ENCODE measurements around the gene PER2. TPM values are rescaled to one million over a fixed set of nuclear protein-coding genes. Genes with fewer than 3 reads are reported as not detected.
A peak's percentile ranks its signal among the peaks of the same experiment; 100 is the strongest.

PER2 gene
- total RNA-seq, 1 donor from 2014 or later, result 3.8 TPM

DNA sequence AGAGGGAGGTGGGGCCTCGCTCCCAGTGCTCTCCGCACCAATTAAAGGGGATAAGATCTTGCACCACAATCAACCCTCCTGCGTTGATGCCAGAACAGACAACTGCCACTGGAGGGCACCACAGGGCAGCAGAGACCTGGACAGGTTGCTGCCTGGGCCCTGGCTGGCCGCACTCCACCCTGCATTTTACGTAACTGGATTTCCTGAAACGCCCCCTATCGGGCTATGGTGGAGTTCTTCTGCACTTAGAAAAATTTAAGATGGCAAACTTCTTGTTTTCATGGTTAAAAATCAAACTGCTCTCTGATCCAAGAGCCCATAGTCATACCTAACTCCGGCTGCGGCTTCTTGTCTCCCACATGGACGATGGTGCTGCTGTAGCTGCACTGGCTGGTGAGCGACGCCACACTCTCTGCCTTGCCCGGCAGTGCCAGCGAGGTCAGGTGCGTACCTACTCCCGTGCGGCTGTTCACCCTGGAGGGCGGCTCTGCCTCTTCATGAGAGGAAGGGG, 31.8 kb downstream of the PER2 start:
- H3K27me3 Mint-ChIP-seq (ENCODE audit: unreplicated experiment), result peaks cover 4% of the 10 kb centered on the region
- no peaks in the 10 kb centered on the region for H3K36me3 Mint-ChIP-seq (ENCODE audit: unreplicated experiment)
- TF ChIP-seq, protein P1, sequence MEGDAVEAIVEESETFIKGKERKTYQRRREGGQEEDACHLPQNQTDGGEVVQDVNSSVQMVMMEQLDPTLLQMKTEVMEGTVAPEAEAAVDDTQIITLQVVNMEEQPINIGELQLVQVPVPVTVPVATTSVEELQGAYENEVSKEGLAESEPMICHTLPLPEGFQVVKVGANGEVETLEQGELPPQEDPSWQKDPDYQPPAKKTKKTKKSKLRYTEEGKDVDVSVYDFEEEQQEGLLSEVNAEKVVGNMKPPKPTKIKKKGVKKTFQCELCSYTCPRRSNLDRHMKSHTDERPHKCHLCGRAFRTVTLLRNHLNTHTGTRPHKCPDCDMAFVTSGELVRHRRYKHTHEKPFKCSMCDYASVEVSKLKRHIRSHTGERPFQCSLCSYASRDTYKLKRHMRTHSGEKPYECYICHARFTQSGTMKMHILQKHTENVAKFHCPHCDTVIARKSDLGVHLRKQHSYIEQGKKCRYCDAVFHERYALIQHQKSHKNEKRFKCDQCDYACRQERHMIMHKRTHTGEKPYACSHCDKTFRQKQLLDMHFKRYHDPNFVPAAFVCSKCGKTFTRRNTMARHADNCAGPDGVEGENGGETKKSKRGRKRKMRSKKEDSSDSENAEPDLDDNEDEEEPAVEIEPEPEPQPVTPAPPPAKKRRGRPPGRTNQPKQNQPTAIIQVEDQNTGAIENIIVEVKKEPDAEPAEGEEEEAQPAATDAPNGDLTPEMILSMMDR (IDR thresholded peaks at IDR 0.05; ENCODE audit: partially characterized antibody, unreplicated experiment), result peak; percentile 93
- peak overlapping the region; percentile 33 for H3K27ac Mint-ChIP-seq (ENCODE audit: unreplicated experiment)
- DNase-seq, result peak; percentile 87
- peaks cover 11% of the 10 kb centered on the region for H3K9me3 Mint-ChIP-seq (ENCODE audit: unreplicated experiment)
- H3K4me1 Mint-ChIP-seq (ENCODE audit: low read depth, unreplicated experiment), result peaks cover 57% of the 10 kb centered on the region
- no peak overlapping the region for H3K4me3 Mint-ChIP-seq (ENCODE audit: unreplicated experiment)

DNA sequence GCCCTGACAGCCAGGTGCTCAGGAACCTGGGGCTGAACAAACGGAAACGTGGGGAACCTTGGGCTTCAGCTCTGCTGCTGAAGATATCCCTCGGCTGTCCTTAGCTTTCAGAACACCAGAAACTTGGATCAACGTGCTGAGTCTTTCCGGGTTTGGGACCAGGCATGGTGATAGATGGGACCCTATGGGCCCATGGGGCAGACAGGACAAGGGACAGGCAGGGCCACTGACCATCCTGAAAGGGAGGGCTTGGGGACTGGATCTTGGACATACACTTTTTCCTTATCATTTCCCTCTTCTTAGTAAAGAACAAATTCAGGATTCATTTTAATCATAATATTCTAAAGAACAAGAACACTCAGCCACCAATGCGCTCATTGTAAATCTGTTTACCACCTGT, 32.3 kb downstream of the PER2 start:
- Mint-ChIP-seq H3K9me3 (ENCODE audit: unreplicated experiment) (peaks cover 11% of the 10 kb centered on the region), H3K4me3 (ENCODE audit: unreplicated experiment) (peak overlapping the region; percentile 59), H3K27me3 (ENCODE audit: unreplicated experiment) (peaks cover 4% of the 10 kb centered on the region), H3K4me1 (ENCODE audit: low read depth, unreplicated experiment) (peaks cover 55% of the 10 kb centered on the region), H3K27ac (ENCODE audit: unreplicated experiment) (peak overlapping the region; percentile 44), H3K36me3 (ENCODE audit: unreplicated experiment) (no peaks in the 10 kb centered on the region)
- TF ChIP-seq, protein P1 (IDR thresholded peaks at IDR 0.05; ENCODE audit: partially characterized antibody, unreplicated experiment), result no peak
- peak; percentile 7 for DNase-seq

DNA sequence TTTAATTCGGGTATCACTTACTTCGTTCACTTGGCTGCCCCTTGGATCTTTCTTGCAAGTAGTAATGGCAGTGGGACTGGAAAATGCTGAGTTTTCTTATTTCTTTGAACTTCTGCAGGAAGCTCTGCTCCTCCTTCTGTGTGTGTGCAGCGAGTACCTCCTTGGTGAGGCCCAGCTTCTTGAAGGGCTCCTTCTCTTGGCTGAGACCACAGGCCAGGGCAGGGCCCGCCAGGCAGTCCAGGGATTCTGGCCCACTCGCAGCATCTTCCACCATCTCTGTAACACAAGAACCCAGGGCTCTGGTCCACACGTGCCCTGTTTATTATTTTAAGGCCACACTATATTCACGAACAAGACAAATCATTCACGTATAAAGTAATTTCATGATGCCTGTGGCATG, 32.8 kb downstream of the PER2 start:
- TF ChIP-seq, protein P1 (IDR thresholded peaks at IDR 0.05; ENCODE audit: partially characterized antibody, unreplicated experiment), result no peak
- Mint-ChIP-seq H3K4me1 (ENCODE audit: low read depth, unreplicated experiment) (peaks cover 59% of the 10 kb centered on the region), H3K27me3 (ENCODE audit: unreplicated experiment) (peaks cover 4% of the 10 kb centered on the region), H3K27ac (ENCODE audit: unreplicated experiment) (peak overlapping the region; percentile 44), H3K4me3 (ENCODE audit: unreplicated experiment) (peak overlapping the region; percentile 59), H3K36me3 (ENCODE audit: unreplicated experiment) (no peaks in the 10 kb centered on the region), H3K9me3 (ENCODE audit: unreplicated experiment) (peaks cover 11% of the 10 kb centered on the region)
- peak; percentile 10 for DNase-seq

DNA sequence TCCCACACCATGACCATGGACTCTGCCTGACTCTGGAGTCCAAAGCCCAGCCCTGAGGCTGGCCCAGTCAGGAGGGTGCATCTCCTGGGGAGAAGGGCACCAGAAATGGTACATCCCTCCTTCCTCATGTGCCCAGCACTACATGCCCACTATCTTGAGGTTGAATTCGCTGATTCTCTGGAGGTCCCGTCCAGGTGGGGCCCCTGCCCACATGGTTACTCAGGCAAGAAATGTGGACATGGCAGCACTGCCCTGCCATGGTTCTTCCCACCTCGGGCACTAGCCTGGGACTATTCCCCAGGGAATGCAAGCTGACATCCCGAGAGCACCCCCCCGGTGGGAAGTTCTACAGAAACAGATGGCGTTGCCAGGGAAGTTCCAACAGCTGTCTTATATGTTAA, 33.3 kb downstream of the PER2 start:
- TF ChIP-seq, protein P1 (IDR thresholded peaks at IDR 0.05; ENCODE audit: partially characterized antibody, unreplicated experiment), result peak; percentile 1
- Mint-ChIP-seq H3K27ac (ENCODE audit: unreplicated experiment) (peak overlapping the region; percentile 44), H3K27me3 (ENCODE audit: unreplicated experiment) (peaks cover 8% of the 10 kb centered on the region), H3K36me3 (ENCODE audit: unreplicated experiment) (no peaks in the 10 kb centered on the region), H3K4me1 (ENCODE audit: low read depth, unreplicated experiment) (peaks cover 61% of the 10 kb centered on the region), H3K4me3 (ENCODE audit: unreplicated experiment) (peak overlapping the region; percentile 75), H3K9me3 (ENCODE audit: unreplicated experiment) (peaks cover 14% of the 10 kb centered on the region)
- peak; percentile 11 for DNase-seq

DNA sequence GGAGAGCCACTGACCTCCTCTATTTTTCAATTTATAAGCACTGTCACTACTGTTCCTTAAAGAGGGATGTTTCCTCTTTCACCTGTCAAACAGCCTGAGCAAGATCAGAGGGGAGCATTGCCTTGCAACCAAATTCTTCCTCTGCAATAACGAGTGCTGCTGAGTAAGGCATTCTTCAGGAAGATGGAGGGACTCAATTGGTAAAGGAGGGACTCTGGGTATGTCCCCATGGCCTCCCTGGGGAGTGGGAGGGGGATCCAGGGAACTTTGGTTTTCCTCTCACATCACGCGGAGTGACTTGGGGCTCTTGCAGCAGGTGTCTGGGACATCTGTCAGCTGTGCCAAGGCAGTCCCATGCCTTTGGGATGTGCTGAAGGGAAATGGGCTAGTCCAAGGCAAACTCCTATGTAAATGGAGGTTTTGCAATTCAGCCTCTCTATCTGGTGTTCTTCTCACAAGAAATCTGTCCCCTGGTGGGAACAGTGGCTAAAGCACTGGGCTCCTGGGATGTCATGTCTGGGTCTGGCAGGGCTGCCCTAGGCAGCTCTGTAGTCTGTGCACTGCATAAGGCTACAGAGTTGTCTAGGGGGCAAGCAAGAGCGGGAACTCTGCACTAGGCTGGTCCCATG, 34.2 kb downstream of the PER2 start:
- TF ChIP-seq, protein P1 (IDR thresholded peaks at IDR 0.05; ENCODE audit: partially characterized antibody, unreplicated experiment), result peak; percentile 12
- H3K4me3 Mint-ChIP-seq (ENCODE audit: unreplicated experiment), result peak overlapping the region; percentile 75
- H3K27ac Mint-ChIP-seq (ENCODE audit: unreplicated experiment), result peak overlapping the region; percentile 86
- peaks cover 5% of the 10 kb centered on the region for H3K27me3 Mint-ChIP-seq (ENCODE audit: unreplicated experiment)
- peaks cover 67% of the 10 kb centered on the region for H3K4me1 Mint-ChIP-seq (ENCODE audit: low read depth, unreplicated experiment)
- peaks cover 14% of the 10 kb centered on the region for H3K9me3 Mint-ChIP-seq (ENCODE audit: unreplicated experiment)
- no peaks in the 10 kb centered on the region for H3K36me3 Mint-ChIP-seq (ENCODE audit: unreplicated experiment)
- no peak for DNase-seq
